Fibroblast of skin of abdomen (primary cell): ENCODE measurements around the gene UBE2C.
"Not testable (repeated sequence)": the region's sequence is repeated elsewhere in the genome, so short reads cannot be mapped to it uniquely, and the experiment has no call there.

Experiments used
- DNase-seq: peaks from one replicate; pipeline ENCODE4 v3.0.0-alpha.2; 2013

UBE2C gene

DNA sequence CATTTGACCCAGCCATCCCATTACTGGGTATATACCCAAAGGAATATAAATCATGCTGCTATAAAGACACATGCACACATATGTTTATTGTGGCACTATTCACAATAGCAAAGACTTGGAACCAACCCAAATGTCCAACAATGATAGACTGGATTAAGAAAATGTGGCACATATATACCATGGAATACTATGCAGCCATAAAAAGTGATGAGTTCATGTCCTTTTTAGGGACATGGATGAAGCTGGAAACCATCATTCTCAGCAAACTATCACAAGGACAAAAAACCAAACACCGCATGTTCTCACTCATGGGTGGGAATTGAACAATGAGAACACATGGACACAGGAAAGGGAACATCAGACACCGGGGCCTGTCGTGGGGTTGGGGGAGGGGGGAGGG lies 14.5 kb upstream of the UBE2C start:
- not testable (repeated sequence) for DNase-seq

DNA sequence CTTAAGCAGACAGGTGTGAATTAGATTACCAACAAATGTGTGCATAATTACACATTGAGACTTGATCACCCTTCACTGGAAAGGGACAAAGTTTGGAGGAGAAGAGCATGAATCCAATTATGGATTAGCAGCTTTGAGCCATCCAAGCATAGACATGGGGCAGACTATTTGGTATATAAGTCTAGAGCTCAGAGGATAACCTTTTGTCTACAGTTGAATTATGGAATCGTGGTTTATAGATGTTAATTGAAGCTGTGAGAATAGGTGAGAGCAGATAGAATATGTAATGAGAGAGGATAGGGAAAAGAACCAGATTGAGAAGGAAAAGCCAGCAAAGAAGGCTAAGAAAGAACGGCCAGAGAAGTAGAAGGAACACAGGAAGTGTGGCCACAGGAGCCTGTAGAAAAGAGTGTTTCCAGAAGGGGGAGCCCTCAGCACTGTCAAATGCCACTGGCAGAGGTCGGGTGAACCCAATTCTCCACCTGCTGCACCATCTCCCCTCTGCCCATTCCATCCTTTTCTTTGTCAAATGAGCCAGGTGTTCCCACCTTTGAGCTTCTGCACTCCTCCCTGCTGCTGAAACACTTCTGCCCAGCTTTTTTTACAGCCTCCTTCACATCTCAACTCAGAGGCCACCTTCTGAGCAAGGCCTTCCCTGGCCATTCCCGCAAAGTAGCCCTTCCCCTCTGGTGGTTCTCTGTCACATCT lies 13.4 kb upstream of the UBE2C start:
- DNase-seq: peak; percentile 28

DNA sequence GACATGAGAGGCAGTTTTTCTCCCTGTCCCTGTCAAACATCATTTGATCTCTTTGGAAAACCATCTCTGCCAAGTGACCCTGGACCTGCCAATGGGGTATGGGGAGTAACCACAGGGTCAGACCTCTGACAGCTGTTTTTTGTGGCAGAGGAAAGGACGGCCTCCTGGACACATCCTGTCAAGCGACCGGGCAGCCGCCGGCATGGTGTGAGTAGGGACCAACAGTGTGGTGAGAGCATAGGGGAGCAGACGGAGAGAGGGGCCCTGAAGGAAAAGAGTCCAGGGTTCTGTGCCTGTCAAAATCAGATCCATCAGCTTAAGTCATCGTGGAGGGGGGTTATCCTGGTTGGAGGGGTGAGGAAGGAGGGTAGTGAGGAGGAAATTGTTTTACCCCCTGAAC lies 10.6 kb upstream of the UBE2C start:
- DNase-seq: no peak

DNA sequence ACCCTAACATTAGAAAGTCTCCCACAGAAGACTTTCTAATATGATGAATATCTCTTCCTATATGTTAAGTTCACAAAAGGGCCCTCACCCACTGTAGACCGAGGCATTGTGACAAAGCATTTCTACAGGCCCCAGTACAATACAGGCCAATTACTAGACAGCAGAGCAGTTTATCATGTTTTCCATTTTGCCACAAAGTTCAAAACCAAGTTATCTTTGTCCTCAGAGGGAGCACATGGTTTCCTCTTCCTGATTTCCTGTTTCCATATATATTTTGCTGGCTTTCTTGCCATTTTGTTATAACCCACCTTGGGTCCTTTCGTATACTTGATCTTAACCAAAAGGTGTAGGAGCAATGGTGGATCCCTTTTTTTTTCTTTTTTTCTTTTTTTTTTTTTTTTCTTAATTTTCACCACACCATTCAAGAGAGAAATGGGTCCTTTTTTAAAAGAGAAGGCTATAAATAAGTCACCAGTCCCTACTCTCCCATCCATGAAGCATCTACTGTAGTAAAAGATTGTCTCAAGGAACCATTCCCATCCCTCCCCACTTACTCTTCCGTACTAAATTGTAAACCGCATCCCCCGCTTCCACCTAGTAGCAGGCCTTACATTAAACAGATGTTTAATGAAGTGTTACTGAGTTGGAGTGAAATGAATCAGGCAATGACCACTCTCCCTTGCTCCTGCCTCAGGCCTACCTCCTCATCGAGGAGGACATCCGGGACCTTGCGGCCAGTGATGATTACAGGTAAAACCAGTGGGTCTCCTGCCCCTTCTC lies 2.1 kb upstream of the UBE2C start:
- DNase-seq: no peak

DNA sequence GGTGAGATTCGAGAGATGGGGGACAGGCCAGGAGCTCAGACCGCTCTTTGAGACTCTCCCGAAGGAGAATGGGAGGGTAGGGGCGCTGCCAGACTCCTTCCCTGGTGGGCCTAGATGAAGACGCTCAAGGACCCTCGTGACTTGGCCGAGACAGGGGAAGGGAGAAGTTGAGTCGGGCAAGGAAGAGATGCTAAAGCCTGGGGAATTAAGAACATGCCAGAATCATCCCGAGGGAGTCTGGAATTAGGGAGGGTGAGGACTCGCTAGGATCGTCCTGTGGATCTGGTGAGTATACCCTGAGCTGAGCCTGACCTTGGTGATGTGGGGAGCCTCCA lies 529 bp downstream of the UBE2C start:
- DNase-seq: no peak

DNA sequence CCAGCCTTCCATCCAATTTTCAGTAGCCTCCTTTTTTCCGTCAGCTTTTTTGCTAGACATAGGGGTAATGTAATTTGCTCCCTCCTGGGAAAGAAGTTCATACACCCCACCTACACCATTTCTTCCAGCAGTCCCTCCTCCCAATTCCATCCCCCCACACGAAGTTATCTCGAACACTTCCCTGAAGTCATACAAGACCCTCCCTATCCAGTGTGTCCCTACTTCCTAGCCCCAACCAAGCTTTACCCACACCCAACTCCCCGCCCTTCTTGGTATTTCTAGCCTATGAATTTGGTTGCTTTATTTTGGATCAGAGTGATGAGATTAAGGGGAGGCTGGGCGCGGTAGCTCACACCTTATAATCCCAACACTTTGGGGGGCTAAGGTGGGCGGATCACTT lies 1.0 kb downstream of the UBE2C start:
- DNase-seq: no peak

DNA sequence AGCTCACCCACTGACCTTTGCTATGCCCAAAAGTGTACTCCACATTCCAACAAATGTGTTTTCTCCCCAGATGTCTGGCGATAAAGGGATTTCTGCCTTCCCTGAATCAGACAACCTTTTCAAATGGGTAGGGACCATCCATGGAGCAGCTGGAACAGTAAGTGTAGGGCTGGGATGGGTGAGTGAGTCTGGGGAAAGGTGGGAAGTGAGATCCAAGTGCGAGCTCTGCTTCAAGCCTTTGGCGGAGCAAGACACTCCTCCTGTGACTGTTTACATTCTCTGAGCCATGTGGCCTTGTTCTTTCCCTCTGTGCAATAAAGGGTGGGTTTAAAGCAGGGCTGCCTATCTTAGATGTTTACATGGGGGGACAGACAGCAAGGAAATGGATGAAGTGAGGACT lies 1.9 kb downstream of the UBE2C start:
- no peak for DNase-seq

DNA sequence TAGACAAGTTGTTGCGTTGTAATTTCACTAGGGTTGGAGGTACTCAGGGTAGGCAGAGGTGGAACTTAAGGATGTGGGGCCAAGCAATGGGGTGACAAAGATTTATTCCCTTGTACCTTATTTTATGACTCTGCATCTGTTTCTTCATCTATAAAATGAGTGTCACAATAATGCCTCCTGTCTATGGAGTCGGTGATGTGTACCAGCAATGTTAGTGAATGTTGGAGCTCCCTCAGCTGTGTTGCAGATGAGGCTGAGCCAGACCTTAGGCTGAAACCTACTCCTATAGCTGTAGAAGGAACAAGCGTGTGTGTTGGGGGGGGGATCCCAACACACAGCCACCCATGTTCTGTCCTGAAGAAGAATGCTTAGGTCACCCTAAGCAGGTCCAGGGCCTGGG lies 4.5 kb downstream of the UBE2C start:
- no peak for DNase-seq

DNA sequence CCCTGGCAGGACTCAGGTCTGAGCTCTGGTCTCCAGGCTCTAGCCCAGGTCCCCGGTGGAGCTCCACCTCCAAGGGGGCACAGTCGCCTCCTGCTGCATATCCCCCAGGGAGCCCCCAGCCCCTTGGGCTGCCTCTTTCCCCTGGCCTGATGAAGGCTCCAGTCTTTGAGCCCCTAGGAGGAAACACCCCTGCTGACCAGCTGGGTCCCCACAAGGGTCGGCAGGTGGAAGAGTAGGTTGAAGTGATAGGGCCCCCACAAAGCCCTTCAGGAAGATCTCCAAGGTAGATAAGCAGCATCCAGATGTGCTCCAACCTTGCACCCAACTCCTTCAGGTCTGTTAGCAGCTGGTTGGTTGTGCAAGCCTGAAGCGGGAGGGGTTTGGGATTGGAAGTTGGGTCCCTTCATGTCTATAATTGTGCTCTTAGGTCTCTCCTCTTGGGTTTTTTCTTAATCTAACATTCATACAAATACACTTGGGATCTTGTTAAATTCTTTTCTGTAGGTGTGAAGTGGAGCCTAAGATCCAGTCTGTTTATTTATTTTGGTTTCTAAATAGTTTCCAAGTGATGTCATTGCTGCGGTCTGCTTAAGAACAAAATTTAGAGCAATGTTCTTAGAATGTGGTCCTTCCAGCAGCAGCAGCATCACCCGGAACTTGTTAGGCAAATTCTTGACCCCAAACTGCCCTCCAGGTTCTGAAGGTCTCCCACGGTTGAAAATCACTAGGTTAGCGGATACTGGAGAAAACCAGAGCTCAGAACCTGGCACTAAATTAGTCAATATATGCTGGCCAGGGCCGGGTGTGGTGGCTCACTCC lies 5.1 kb downstream of the UBE2C start:
- DNase-seq: peak; percentile 68

DNA sequence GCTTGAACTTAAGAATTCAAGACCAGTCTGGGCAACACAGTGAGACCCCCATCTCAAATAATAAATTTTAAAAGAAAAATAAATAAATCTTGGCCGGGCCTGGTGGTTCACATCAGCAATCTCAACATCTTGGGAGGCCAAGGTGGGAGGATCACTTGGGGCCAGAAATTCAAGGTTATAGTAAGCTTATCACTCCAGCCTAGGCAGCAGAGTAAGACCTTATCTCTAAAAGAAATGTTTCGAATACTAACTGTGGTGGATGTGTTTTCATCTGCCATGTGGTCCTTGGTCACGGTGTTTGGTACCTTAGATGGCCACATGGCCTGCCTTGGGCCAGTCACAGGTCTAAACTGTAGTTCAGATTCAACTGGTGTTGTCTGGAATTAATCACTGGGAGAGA lies 5.8 kb downstream of the UBE2C start:
- DNase-seq: no peak

DNA sequence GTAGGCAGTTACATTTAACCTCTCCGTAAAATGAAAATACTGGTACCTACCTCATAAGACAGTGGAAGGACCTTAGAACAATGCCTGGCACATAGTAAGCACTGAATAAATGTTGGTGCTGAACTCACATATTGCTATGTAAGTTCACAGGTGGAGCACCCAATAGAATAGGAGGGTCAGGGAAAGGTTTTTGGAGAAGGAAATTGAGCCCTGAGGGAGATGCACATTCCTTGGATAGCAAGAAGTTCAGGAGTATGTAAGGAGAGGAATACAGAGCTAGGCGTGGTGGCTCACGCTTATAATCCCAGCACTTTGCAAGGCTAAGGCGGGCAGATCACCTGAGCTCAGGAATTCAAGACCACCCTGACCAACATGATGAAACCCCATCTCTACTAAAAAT lies 7.0 kb downstream of the UBE2C start:
- DNase-seq: no peak

DNA sequence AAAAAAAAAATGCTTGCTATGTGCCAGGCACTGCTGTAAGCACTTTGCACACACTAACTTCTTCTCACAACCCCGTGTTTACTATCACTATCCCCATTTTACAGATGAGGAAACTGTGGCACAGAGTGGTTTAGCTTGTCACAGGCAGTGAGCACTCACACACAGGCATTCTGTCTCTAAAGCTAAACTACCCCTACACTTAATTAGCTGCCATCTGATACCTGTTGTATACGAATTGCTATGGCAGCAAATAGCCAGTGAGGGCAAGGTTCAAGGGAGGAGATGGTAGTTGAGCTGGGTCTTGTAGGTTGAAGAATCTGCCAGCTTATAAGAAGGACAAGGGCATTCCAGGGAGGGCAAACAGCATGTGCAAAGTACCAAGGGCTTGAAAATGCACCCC lies 9.5 kb downstream of the UBE2C start:
- DNase-seq: no peak

DNA sequence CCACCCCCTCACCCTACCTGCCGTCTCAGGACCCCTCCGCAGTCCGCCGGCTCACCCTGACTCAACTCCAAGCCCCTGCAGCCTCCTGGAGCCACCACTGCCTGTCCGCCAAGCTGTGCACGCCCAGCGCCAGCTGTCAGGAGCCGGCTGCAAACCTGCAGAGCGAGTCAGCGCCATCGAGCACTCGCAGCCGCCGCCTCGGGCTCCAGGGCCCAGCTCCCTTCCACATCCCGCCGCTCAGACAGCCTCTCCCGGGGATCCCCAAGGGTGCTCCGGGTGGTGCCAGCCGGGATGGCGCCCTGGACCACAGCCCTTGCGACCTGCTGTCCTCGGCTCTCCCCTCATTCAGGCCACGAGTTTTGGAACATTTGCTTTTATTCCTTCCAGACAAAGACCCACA lies 10.4 kb downstream of the UBE2C start:
- DNase-seq: no peak

DNA sequence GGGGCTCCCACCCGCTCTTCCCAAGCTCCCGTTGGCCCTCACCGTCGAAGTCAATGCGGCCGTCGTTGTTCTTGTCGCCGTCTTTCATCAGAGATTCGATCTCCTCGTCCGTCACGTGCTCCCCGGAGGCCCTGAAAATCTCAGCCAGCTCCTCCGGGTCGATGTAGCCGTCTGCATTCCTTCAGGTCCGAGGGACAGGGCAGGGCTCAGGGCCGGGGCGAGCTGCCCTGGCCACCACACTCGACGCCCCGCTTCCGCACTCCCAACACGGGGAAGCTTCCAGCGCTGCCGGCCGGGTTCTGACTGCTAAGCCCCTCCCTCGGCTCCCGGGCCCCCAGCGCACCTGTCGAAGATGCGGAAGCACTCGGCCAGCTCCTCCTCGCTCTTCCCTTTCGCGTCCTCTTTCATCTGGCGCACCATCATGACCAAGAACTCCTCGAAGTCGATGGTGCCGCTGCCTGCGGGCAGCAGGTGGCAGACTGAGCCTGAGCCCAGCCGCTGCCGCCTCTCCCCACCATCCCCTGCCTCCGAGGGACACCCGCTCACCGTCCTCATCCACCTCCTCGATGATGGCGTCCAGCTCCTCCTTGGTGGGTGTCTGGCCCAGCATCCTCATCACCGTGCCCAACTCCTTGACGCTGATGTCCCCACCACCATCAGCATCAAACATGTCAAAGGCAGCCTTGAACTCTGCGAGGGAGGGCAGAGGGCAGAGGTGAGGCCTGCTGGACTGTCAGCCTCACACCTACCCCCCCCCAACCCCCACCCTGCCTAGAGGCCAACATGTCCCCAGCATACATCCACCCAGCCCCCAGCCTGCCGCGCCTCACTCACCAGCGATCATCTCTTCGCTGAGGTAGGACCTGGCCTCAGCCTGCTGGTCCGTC lies 11.7 kb downstream of the UBE2C start:
- peak; percentile 38 for DNase-seq

DNA sequence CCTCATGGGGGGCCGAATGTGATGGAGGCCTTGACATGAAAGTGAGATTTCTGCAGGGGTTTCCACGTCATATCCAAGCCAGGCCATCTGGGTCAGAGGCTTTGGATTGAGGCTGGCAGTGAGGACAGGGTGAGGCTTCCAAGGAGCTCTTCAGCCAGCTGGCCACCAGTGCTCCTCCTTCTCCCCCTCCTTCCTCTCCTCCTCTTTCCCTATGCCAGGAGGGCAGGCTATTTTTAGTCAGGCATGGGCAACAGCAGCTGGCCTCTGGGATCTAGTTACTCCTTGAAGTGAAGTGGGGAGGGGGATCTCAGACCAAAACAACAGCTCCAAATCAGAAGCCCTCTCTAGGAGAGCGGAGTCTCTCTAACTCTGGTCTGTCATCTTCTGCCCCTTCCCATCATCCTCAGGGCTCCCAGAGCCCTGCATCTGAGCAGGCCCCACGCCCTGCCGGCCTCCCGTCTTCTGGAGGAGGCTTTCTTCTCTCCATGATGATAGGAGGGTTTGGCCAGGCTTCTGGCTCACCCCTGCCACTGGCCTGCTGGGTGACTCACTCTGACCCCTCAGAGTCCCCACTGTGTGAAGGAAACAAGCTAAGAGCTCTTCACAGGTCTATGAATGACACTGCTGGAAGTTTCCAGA lies 14.1 kb downstream of the UBE2C start:
- DNase-seq: no peak

DNA sequence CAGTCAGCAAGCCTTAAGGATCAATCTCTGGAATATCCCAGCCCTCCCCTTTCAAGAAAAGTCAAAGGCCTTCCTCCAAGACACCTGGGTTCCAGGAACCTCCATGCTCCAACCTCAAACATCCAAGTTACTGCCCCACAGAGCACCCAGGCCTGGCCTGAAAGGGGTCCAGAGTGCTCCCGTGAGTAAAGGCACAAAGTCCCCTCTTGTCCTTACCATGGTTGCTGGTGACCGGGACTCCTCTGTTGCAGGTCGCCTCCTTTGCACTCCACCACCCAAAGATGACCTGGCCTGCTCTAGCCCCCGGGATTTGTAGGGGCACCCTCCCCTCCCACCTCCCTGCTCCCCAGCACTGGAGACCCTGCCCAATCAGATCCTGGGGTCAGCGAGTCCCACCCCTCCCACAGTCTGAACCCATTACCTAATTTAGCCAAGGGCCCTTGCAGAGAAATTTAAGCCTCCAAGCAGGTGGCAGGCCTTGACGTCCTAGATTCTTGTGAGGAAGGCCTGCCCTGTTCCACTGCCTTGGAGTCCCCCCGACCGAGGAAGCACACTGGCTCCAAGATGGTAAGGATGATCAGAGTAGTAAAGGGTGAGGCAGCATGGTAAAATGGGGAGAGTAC lies 14.7 kb downstream of the UBE2C start, which contains the start of gene TNNC2:
TNNC2 (minus strand) TSS at position 283 of the 623 bp plus-strand sequence; CDS start at position 219, 64 bp downstream.
- DNase-seq: no peak

DNA sequence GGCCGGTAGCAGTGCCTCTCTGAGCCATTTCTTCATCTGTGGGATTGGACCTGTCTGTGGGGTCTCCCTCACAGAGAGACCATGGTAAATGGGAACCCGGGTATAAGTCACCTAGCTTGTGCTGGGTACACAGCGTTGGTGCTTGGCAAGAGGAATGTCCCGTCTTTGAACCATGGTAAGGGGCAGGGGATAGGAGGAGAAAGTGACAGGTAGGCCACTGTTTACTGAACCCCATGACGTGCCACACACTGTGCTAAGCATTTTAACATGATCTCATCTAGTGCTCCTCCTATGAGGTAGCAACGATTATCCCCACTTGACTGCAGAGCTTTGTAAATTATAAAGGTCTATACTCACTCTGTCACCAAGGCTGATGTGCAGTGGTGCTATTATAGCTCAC lies 15.3 kb downstream of the UBE2C start:
- no peak for DNase-seq

DNA sequence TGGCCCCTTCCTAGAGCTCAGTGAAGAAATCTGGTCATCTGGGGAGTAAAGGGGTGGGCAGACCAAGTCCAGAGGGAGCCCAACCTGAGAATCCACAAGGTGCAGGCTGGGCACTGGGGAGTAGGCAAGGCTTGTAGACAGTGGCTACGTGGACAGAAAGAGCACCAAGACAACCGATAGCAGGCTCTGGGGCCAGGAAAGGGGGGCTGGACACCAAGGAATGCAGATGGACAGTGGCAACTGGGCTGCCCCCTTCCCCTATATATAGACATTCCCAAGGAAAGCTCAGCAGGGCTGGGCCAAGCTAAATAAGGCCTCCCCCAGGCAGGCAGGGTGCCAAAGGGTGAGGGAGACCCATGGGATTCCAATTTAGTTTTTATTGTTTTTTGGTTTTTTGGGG lies 16.1 kb downstream of the UBE2C start:
- no peak for DNase-seq

DNA sequence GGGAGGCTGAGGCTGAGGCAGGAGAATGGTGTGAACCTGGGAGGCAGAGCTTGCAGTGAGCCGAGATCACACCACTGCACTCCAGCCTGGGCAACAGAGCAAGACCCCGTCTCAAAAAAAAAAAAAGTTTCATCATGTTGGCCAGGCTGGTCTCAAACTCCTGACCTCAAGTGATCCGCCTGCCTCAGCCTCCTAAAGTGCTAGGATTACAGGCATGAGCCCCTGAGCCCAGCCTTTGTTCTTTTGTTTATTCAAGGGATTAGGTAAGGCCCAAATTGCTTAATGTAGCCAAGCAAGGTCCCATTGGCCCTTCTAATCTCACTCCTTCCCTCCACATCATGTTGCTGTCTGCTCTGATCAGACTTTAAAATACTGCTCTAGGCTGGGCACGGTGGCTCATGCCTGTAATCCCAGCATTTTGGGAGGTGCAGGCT lies 17.2 kb downstream of the UBE2C start:
- not testable (repeated sequence) for DNase-seq

DNA sequence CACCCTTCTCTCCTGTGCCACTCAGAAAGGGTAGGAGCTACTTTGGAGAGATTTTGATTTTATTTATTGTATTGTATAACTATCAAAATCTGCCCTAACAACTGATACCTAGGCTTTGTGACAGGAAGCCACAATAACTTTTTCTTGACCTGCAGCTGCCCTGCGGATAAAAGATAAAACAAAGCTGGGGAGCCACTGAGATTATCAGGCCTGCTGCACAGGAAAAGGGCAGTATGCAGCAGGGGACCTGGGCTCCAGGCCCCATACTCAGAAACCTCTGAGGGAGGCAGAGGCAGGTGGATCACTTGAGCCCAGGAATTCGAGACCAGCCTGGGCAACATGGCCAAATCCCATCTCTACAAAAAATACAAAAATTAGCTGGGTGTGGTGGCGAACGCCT lies 20.2 kb downstream of the UBE2C start:
- DNase-seq: no peak
